Anterior cingulate cortex (tissue), 58 donors: ENCODE data around the gene EFTUD2.
A peak's percentile ranks its signal among the peaks of the same experiment; 100 is the strongest.
"Not testable (repeated sequence)": the region's sequence is repeated elsewhere in the genome, so short reads cannot be mapped to it uniquely, and the experiment has no call there.

Experiments used
- DNase-seq, 58 donors: peaks; one replicate each; lab custom pipeline; 2025; lab: John Stamatoyannopoulos, UW

EFTUD2 gene

DNA sequence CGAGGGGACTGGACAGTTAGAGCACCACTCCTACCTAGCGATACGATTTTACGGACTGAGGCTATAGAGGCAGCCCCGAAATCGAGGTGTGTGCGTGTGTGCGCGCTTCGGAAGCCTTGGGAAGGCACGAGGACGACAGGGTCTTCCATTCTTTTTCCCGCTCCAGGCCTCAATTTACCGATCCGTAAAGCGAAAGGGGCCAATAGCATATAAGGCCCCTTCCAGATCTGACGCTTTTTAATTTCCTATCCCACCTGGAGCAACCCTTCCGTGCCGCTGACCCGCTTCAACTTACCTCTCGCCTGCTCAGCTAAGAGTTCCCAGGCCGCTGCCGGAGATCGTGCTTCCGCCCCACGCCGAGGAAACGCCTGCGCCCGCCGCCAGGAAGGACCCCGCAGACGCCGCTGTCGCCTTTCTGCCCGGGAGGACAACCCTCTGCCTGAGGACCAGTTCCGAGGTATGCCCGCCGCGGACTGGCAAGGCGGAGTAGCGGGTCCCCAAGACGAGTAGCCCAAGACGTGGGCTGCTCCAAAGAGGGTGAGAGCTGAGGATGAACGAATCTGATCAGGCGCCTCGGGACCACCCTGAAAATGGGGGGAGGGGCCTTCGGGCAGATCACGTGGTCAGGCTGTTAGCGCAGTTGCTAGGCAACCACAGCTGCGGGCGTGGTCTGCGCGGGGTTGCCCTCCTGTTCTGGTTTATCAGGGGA is at the start of gene EFTUD2:
TSS of gene EFTUD2 (minus strand) at position 372 of the 709 bp plus-strand sequence. CDS start 4,924 bp downstream, outside the sequence.
- peak in 57 of 58 donors; percentile 72 to 98 (median 94) for DNase-seq

DNA sequence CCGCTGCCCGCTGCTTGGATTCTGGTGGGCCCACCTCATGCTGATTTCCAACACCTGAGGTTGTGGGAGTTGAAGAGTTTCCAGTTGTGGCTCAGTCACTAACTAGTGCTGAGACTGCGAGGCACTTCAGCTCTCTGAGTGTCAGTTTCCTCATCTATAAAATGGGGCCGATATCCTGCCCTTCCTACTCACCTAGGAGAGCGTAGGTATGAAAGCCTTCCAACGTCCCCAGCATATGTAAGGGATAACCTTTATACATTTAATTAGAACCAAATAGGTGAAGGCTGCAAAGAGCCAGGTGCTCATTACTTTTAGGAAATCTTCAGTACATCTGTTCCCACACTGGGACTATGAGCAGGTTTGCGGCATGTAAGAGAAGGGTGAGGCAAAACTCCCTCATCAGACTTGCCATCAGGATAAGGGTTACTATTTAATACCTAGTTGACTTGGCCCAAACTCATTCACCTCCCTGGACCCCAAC is 49.1 kb upstream of the EFTUD2 start:
- no peak for DNase-seq

DNA sequence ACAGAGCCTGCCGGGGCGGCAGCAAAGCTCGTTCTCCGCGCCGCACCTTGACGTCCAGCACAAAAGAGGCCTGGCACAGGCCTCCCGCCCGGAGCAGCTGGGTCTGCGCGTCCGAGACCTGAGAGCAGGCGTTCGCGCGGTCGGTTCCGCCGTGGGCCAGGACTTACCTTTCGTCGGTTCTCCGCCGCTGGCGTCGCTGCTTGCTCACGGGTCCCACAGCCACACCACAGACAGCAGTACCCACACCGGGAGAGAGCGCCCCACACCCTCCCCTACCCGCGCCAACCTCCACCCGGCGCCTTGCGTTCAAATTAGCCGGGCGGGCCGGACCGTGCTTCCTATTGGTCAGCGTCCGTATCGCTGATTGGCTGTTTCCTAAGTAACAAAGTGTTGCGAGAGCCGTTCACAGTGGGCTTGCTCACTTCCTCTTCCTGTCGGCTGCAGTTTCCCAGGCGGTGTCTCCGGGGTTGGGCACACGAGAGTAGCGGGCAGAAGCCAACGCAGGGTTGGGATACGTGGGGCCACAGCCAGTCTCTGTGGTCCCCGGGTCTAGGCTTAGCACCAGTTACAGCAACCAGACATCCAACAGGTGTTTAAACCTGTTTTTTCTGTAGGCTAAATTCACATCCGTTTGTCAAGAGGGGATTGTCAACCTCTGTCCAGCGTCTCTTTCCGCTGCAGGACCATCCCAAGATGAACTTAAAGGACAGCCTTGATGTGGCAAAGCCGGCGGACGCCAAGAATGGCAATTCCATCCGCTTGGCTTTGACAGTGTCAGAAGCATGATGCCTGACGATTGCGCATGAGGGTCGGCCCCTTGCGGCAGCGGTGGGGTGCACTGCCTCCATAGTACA is 48.4 kb upstream of the EFTUD2 start, which contains the start of gene KIF18B:
TSS of gene KIF18B (minus strand) at position 313 of the 854 bp plus-strand sequence. CDS start 11,429 bp downstream, outside the sequence.
- peak; percentile 8 to 91 (median 79) for DNase-seq

DNA sequence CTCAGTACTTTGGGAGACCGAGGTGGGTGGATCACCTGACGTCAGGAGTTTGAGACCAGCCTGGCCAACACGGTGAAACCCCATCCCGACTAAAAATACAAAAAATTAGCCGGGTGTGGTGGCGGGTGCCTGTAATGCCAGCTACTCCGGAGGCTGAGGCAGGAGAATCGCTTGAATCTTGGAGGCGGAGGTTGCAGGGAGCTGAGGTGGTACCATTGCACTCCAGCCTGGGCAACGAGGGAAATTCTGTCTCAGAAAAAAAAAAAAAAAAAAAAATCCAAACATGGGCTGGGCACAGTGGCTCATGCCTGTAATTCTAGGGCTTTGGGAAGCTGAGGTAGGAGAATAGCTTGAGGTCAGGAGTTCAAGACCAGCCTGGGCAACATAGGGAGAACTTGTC is 46.4 kb upstream of the EFTUD2 start:
- DNase-seq: not testable (repeated sequence)

DNA sequence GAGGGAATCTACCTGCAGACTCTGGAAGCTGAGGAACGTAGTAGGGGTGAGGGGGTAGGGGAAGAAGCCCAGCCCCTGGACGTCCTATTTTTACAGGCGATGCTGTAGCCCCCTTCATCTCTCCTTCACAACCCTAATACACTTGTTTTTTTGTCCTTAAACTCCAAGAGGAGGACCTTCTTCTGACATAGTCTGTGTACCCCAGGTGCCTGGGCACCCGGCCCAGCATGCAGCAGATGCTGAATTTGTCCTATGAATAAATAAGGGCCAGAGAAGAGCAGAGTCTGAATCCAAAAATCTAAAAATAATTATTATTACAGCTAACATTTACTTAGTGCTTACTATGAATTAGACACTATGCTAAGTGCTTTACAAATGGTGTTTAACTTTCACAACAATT is 43.2 kb upstream of the EFTUD2 start:
- DNase-seq: no peak

DNA sequence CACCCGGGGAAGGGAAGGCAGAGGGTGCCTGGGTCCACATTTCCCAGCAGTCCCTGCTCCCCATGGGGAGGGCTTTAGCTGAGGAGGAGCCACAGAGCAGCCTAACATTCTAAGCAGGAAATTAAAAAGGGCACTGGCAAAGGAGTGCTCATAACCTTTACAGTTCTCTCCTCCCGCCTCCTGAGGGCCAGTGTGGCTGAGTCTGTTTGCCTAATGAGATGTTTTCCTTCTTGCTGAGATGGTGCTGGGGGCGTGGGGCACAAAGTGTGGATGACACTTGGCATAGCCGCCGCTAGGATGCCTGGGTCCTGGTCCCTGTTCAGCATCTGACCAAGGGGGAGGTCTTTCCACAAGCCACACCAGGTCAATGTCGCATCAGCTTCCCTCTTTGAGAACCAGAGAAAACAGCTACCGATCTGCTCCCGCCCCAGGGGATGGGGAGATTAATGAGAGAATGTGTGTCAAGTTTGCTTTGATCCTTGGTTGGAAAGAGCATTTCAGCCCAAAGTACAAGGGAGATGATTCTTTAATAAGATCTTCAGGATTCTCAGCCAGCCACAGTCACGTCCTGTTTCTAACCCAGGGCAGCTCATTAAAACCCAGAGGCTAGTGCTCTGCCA is 42.6 kb upstream of the EFTUD2 start:
- DNase-seq: no peak

DNA sequence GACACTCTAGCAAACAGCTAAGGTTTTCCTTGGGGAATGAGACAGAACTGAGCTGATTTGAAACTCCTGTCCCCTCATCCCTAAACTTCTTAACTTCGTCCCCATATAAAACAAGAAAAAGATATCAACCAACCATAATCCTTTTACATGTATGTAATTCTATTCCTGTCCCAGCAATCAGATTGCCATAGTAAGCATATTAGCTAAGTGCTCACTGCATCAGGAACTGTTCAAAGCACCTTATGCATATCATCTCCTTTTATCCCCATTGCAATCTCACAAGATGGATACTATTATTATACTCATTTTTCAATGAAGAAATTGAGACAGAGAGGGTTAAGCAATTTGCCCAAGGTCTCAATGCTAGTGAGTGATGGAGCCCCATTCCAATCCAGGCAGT is 41.5 kb upstream of the EFTUD2 start:
- no peak for DNase-seq

DNA sequence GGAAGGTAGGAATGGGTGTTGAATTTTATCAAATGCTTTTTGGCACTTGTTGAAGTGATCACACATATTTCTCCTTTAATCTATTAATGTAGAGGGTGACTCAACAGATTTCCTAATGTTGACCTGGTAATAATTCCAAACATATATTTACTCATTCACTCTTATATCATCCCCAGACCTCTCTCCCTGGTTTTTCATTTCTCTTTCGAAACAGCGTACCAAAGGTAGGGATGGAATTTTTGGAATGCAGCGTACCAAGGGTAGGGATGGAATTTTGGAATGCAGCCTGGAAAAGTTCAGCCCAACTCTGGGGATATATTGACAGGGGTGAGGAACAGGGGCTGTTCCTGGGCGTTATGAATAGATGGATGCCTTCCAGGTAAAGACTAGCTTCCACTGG is 41.1 kb upstream of the EFTUD2 start:
- DNase-seq: no peak

DNA sequence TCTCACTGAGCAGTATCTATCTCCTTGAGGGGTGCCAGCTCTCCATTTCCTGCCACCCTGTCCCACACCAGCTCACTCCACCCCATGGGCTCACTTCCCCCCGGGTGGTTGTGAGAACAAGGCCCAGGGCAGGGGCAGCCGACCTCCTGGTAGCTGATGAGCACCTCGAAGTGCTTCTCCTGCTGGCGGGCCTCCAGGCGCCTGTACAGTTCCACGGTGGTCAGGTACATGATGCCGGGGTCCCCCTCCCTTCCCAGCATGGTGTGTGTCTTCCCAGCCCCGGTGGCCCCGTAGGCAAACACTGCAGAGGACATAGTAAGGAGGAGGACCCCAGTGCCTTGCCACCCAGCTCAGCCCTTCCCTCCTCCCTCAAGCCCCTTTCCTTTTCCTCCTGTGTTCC is 35.9 kb upstream of the EFTUD2 start:
- DNase-seq: no peak

DNA sequence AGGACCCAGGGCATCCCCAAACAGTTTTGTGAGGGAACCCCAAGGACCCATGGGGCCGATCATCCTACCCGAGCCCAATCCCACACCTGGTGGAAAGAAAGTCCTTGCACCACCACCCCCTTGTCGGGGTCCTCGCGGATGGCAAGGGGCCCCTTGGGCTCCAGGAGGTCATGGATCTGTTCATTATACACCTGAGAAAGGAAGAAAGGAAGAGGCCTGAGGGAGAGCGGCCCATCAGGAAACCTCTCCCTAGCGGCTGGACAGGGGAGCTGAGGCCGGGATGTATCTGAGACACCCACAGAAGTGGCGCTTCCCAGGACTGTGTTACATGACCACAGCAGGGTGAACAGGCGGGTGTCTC is 35.5 kb upstream of the EFTUD2 start:
- no peak for DNase-seq

DNA sequence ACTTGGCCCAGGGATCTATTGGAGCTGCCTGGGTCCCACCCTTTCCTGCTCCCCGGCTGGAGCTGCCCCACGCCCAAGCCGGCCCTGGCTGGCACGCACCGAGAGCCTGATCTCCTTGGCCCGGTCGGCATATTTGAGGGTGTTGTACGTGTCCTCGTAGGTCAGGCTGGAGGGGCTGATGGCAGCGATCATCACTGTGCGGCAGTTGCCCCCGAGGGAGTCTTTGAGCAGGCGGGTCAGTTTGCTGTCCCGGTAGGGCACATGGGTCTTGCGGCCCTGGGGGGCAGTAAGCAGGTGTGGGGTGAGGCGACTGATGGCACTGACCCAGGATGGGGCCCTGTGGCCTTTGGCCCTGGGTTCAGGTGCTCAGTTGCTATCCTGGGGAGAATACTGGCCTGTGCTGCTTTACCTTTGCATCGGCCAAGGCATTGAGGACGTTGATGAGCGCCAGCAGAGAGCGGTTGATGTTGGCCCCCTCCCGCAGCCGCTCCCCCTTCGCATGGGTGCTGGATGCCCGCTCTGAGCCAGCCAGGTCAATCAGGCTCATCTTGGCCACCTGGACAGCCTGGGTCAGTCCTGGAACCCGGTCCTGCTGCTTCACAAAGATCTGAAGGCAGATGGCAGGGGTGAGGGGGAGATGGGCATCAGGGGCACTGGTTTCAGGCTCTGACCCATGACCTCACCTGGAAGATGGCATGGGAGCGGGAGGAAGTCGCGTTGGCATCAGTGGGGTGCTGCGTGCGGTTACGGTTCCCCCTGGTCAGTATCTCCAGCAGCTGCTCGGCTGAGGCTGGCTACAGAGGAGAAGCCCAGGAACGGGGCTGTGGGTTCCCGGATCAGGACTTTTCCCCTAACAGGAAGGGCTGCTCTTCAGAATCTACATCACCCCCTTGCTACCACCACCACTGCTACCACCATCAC is 34.8 kb upstream of the EFTUD2 start:
- no peak for DNase-seq

DNA sequence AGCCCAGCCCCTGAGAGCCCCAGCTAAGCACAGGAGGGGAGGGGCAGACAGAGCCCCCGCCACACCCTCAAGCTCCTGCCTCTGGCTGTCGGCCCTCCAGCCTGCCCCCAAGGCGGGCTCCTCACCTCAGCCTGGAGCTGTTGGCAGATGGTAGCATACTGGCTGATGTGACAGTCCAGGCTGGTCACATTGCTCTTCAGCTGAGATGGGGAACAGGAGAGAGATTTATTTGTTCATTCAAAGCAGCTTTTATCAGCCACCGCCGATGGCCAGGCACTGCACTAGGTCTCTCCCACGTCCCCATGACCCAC is 33.5 kb upstream of the EFTUD2 start:
- no peak for DNase-seq

DNA sequence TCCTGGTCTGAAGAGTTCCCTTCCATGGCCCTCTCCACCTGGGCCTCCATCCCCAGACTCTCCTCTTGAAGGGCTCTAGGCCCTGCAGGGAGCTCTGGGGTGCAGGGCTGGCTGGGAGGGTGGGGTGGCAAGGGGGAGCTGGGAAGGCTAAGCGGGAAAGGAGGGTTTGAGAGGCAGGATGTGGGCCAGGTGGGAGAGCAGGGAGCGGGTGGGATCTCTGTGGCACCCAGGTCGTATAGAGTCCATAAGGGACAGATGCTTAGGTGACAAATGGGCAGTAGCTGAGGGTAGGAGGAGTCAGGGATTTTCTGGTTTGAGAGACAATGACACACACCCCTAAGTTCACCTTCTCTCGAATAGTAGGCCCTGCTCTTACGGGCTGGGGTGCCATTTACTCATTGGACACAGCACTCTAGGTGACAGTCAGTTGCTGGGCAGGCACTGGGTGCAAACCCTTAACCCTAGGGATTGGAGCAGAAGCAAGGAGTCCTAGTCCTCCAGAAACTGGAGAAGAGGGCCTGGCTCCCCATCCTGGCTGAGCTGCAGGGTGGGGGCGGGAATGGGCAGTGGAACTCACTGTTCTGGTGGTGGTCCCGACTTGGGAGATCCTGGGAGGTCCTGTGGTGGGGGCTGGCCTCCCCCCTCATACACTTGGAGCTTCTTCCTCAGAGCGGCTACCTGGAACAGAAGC is 33.0 kb upstream of the EFTUD2 start:
- DNase-seq: no peak

DNA sequence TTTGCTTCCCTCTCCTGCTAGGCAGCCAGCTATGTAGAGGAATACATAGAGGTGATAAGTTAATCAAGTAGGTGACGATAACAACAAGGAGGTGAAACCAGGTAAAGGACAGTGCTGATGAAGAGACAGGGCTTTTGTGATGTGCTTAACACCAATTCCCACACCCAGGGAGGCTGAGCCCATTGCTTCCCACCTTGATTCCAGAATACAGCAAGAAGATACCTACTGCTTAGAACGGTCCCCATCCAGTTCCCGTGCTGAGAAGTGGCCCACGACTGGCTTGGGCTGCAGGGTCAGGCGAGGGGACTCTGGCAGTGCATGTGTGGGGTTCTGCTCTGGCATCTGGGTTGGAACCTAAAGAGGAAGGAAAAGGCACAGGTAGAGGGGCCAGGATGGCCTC is 32.1 kb upstream of the EFTUD2 start:
- no peak for DNase-seq

DNA sequence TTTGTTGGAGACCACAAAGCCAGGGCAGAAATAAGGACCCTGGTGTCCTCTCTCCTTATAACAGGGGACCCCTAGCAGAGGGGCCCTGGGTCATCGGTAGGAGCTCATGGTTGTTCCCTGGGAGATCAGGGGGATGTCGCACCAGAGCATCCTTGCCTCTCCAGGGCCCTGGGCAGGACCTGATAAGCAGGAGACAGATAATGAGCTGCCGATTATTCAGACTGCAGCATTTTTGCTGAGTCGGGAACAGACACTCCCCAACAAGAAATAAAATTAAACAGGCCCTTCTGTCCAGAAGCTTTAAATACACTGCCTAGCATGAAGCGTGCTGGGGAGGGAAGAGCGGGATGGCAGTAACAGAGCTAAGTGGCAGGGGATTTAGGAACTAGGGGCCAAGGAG is 31.4 kb upstream of the EFTUD2 start:
- no peak for DNase-seq

DNA sequence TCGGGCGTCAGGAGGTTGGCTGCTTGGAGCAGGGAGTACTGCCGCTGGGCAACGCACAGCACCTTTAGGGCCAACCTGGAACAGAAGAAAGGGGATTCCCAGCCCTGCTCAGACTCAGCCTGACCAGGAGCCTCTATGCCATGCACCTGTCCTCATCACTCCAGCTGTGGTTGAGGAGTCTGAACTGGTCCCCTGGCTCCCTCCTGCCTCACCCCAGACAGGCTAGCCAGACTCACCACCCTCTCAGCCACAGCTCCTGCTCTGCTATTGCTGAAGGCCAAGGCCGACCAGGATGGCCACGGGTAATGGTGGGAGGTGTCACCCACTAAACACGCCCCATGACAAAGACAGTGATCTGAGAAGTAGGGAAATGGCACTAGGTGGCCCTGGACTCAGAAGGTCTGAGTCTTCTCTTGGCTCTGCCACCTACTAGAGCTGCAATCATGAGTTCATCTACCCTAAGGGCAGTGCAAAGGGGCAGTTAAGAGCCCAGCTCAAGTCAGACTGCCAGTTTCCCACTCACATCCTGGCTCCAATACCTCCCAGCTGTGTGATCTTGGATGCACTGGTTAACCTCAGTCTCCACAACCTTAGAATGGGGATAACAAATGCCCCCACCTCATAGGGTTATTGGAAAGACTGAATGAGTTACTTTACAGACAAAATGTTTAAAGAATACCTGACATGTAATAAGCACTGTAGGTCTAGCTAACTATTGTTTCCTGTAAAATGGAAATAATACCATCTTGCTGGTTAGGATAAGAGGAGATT is 29.9 kb upstream of the EFTUD2 start:
- DNase-seq: no peak

DNA sequence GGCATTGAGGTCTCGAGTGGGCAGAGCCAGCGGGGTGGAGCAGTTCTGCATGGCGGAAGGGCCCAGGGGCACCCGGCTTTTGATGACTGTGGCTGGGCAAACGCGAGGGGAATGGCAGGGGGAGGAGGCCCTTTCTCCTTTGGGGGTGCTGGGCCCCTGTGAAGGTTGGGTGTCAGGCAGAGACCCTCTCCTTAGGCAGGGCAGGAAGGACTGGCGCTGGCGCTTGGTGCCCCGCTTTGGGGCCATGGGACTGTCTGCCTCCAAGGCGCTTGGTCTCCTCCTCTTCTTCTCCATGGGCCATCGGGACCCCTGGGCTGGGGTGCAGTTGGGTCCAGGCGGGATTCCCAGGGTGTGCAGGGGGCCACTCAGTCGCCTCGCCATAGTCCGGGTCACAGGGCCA is 28.9 kb upstream of the EFTUD2 start:
- DNase-seq: no peak

DNA sequence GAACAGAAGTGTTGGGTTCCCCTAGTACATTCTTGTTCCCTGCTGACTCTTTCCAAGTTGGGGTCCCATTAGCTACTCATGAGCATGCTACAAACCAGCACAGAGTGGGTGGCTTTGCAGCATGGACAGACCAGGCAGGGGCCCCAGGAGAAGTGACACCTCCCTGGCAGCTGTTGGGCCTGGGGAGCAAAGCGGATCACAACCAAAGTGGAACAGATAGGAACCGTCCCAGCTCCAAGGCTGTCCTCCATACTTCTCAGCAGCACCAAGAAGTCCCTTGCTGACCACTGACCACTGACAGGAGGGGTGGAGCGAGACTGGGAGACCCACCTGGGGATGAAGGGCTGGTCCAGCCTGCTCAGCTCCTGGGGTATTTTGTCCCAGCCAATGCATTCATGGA is 28.5 kb upstream of the EFTUD2 start:
- DNase-seq: no peak
